Gastroesophageal sphincter (tissue), 4 donors: Measurements from ENCODE around the gene LENG8. TPM values are rescaled to one million over a fixed set of nuclear protein-coding genes. Genes with fewer than 3 reads are reported as not detected.

Experiments used
- ATAC-seq: fragments of 150-250 bp; one replicate; pipeline ENCODE4 v1.9.1; 2016; ENCODE audit warnings: mild to moderate bottlenecking, moderate library complexity
- H3K27ac ChIP-seq, 4 donors: fragments of 200-600 bp; sonication (generic) in 3 of 4; 1 replicate in 3 of 4; 2 replicates in 1 of 4; pipeline ENCODE4 v1.5.1; 2016 to 2019
- H3K27me3 ChIP-seq: fragments of 200-600 bp; sonication (generic); one replicate; pipeline ENCODE4 v1.5.1; 2019
- H3K36me3 ChIP-seq, 2 donors: fragments of 200-600 bp; sonication (generic); one replicate each; pipeline ENCODE4 v1.5.1; 2019; ENCODE audit warnings: control low read depth in 1 of 2
- H3K4me1 ChIP-seq, 3 donors: fragments of 200-600 bp; sonication (generic); 1 replicate in 2 of 3; 2 replicates in 1 of 3; pipeline ENCODE4 v1.5.1; 2016 to 2019; ENCODE audit warnings: control low read depth in 2 of 3
- H3K4me3 ChIP-seq, 2 donors: fragments of 200-600 bp; sonication (generic); one replicate each; pipeline ENCODE4 v1.5.1; 2019; ENCODE audit warnings: mild to moderate bottlenecking in 1 of 2, moderate library complexity in 1 of 2
- H3K9me3 ChIP-seq, 3 donors: fragments of 200-600 bp; sonication (generic); one replicate each; pipeline ENCODE4 v1.5.1; 2017 to 2019; ENCODE audit warnings: control low read depth in 2 of 3
- EP300 ChIP-seq: sonication (generic); formaldehyde crosslinking; IDR thresholded peaks from one replicate; pipeline ENCODE4 v1.6.1; 2017; ENCODE audit warnings: antibody characterized with exemption, mild to moderate bottlenecking
- POLR2A ChIP-seq, 2 donors: fragments of 450-650 bp; IDR thresholded peaks; one replicate each; pipeline ENCODE4 v1.6.1; 2017; ENCODE audit warnings: antibody characterized with exemption in 2 of 2, mild to moderate bottlenecking in 2 of 2, moderate library complexity in 1 of 2
- POLR2AphosphoS5 ChIP-seq: sonication (generic); formaldehyde crosslinking; IDR thresholded peaks from one replicate; pipeline ENCODE4 v1.6.1; 2017; ENCODE audit warnings: antibody characterized with exemption
- WGBS, 2 donors: methylation state at CpG; one replicate each; pipeline ENCODE4 v1.1.5; 2018; ENCODE audit warnings: low coverage in 1 of 2; 5-methylcytosine and 5-hydroxymethylcytosine counted together
- total RNA-seq, 4 donors: library from RNA; depleted of rRNA; stranded (reverse); fragments of >200 nt; gene quantifications; one replicate each; pipeline ENCODE4 v1.1.0, GENCODE V29; 2016
- TF ChIP-seq, protein P1 (sequence below), 4 experiments: fragments of 200-600 bp in 2 of 4; fragments of 450-650 bp in 2 of 4; sonication (generic) in 1 of 4; IDR thresholded peaks; one replicate each; pipeline ENCODE4 v1.5.1; 2017 to 2019; ENCODE audit warnings: antibody characterized with exemption in 4 of 4, mild to moderate bottlenecking in 2 of 4, moderate library complexity in 2 of 4

Gene LENG8
- total RNA-seq: 100 to 1,000 TPM in 2 of 4 donors, 10 to 100 TPM in 2; 25.4 to 215 (median 80.9) TPM

DNA sequence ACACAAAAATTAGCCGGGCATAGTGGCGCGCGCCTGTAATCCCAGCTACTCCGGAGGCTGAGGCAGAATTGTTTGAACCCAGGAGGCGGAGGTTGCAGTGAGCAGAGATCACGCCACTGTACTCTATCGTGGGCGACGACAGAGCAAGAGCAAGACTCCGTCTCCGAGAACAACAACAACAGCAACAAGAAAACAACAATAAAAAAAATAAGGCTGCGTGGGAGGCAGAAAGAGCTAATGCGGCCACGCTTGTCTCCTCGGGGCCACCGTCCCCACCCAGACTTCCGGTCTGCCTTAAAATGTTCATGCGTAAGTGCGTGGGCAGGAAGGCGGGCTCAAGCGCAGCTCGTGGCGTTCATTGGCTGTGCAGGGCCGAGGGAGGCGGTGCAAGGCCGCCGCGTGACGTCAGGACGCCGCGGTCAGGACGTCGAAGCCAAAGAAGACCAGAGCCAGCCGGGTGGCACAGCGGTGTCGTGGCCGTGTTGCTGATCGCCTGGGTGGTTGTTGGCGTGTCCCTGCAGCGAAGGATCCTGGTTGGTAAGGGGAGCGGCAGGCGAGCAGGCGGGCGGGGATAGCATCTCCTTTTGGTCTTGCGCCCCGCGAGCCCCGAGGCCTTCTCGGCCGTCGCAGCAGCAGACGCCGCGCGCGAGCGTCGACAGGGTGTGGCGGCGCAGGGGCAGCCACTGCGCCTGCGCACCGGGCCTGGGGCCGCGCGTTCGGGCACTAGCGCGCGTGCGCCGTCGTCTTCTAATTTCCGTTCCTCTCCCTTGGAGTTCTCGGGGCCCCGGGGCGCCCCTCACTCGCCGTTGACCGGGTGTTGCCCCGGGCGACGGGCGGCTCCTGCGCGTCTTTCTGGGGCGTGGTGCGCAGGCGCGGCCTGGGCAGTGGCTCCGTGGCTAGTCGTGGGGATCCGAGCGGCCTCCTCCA is at the start of gene LENG8:
TSS of gene LENG8 (plus strand) at position 426 of the 927 bp plus-strand sequence. CDS start 2,146 bp downstream, outside the sequence.
- no peaks in the 10 kb centered on the region for H3K27me3 ChIP-seq
- peak; percentile 98 for ATAC-seq
- WGBS, 2 donors: 0% methylated on average over 12 of the region's 96 CpGs
- H3K36me3 ChIP-seq: peaks cover 0 to 56% of the 10 kb centered on the region in 2 donors
- no peaks in the 10 kb centered on the region for H3K9me3 ChIP-seq
- TF ChIP-seq POLR2AphosphoS5 (peak; percentile 98), EP300 (no peak), POLR2A (IDR thresholded peaks at IDR 0.05) (peak; percentile 95)
- TF ChIP-seq, protein P1, sequence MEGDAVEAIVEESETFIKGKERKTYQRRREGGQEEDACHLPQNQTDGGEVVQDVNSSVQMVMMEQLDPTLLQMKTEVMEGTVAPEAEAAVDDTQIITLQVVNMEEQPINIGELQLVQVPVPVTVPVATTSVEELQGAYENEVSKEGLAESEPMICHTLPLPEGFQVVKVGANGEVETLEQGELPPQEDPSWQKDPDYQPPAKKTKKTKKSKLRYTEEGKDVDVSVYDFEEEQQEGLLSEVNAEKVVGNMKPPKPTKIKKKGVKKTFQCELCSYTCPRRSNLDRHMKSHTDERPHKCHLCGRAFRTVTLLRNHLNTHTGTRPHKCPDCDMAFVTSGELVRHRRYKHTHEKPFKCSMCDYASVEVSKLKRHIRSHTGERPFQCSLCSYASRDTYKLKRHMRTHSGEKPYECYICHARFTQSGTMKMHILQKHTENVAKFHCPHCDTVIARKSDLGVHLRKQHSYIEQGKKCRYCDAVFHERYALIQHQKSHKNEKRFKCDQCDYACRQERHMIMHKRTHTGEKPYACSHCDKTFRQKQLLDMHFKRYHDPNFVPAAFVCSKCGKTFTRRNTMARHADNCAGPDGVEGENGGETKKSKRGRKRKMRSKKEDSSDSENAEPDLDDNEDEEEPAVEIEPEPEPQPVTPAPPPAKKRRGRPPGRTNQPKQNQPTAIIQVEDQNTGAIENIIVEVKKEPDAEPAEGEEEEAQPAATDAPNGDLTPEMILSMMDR (IDR thresholded peaks at IDR 0.05): peak in 2 of 4 experiments; percentile 7 to 20
- peaks cover 3 to 67% (median 30%) of the 10 kb centered on the region in 3 donors for H3K4me1 ChIP-seq
- H3K27ac ChIP-seq: peak within 1 kb of the TSS; percentile 90 to 97 (median 96)
- peak within 1 kb of the TSS; percentile 73 to 83 for H3K4me3 ChIP-seq

DNA sequence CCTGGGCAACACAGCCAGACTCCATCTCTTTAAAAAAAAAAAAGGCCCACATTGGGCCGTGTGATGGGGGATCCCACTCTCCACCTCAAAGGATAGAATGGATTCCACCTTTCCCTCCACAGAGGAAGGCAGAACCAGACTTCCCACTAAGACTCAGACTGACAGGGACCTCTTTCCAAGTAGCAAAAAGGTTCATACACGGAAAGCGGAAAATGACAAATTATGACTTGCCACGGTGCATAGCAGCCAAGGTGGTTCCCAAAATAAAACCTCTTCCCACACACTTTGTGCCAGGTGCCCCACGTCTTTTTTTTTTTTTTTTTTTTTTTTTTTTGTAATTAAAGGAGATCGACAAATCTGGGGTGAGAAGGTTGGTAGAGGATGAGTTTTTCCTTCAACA is 48.1 kb upstream of the LENG8 start:
- Histone ChIP-seq H3K27me3 (peaks cover 37% of the 10 kb centered on the region), H3K27ac (no peak overlapping the region), H3K4me1 (no peaks in the 10 kb centered on the region), H3K4me3 (no peak overlapping the region), H3K9me3 (peaks cover 0 to 7% (median 0%) of the 10 kb centered on the region in 3 donors), H3K36me3 (no peaks in the 10 kb centered on the region)
- ATAC-seq: no peak
- TF ChIP-seq POLR2AphosphoS5 (no peak), POLR2A (IDR thresholded peaks at IDR 0.05) (no peak), EP300 (no peak)
- TF ChIP-seq, protein P1 (IDR thresholded peaks at IDR 0.05): no peak
- WGBS, 2 donors: 48 to 68% methylated on average over 6 of the region's 6 CpGs

DNA sequence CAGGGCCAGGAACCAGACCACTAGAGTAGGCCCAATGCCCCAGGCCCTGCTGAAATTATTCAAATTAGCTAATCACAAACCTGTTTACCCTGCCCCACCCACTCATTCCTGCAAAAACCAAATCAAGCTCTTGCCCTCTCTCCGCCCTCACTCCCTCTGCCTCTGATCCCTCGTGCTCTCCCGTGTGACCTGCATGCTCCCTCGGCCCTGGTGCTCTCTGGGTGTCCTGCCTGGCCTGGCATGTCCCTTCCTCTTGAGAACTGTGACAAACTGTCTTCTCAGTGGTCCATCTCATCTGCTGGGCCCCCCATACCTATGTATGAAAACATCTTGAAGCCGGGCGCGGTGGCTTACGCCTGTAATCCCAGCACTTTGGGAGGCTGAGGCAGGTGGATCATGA is 45.9 kb upstream of the LENG8 start:
- peaks cover 0 to 7% (median 0%) of the 10 kb centered on the region in 3 donors for H3K9me3 ChIP-seq

DNA sequence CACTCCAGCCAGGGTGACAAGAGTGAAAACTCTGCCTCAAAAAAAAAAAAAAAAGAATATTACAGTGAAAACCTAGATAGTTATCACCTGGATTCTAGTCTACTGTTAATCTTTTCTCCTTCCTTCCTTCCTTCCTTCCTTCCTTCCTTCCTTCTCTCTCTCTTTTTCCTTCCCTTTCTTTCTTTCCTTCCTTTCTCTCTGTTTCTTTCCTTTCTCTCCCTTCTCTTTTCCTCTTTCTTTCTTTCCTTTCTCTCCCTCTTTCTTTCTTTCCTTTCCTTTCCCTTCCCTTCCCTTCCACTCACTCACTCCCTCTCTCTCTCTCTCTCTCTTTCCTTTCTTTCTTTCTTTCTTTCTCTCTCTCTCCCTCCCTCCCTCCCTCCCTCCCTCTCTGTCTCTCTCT is 43.4 kb upstream of the LENG8 start:
- H3K36me3 ChIP-seq: no peaks in the 10 kb centered on the region
- no peak overlapping the region for H3K27ac ChIP-seq
- peaks cover 29% of the 10 kb centered on the region for H3K27me3 ChIP-seq
- no peak overlapping the region for H3K4me3 ChIP-seq
- H3K9me3 ChIP-seq: no peaks in the 10 kb centered on the region
- H3K4me1 ChIP-seq: no peaks in the 10 kb centered on the region
- no peak for TF ChIP-seq POLR2AphosphoS5
- TF ChIP-seq, protein P1 (IDR thresholded peaks at IDR 0.05): no peak
- no peak for TF ChIP-seq EP300
- TF ChIP-seq POLR2A (IDR thresholded peaks at IDR 0.05): no peak
- ATAC-seq: no peak

More for the DNA sequence above, 45.9 kb upstream of the LENG8 start:
- TF ChIP-seq POLR2AphosphoS5: no peak
- no peaks in the 10 kb centered on the region for H3K4me1 ChIP-seq
- no peak overlapping the region for H3K4me3 ChIP-seq
- ATAC-seq: no peak
- peaks cover 25% of the 10 kb centered on the region for H3K27me3 ChIP-seq
- no peak overlapping the region for H3K27ac ChIP-seq
- no peaks in the 10 kb centered on the region for H3K36me3 ChIP-seq
- WGBS, 2 donors: 66 to 68% methylated on average over 4 of the region's 8 CpGs

DNA sequence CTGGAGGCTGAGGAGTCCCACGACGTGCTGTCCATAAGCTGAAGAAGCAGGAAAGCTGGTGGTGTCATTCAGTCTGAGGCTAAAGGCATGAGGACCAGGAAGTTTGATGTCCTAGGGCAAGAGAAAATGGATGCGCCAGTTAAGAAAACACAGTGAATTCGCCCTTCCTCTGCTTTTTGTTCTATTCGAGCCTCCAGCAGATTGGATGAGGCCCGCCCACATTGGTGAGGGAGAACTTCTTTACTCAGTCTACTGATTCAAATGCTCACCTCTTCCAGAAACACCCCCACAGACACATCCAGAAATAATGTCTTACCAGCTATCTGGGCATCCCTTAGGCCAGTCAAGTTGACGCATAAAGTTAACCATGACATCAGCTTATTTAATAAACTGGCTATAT is 41.2 kb upstream of the LENG8 start:
- Histone ChIP-seq H3K27ac (no peak overlapping the region), H3K9me3 (no peaks in the 10 kb centered on the region), H3K4me1 (no peaks in the 10 kb centered on the region), H3K27me3 (peaks cover 46% of the 10 kb centered on the region), H3K36me3 (no peaks in the 10 kb centered on the region), H3K4me3 (no peak overlapping the region)
- WGBS, 2 donors: 78% methylated on average over 7 of the region's 7 CpGs
- no peak for TF ChIP-seq POLR2AphosphoS5
- TF ChIP-seq POLR2A (IDR thresholded peaks at IDR 0.05): no peak
- no peak for TF ChIP-seq EP300
- TF ChIP-seq, protein P1 (IDR thresholded peaks at IDR 0.05): no peak
- ATAC-seq: no peak
